Measurements from ENCODE around the gene FBXO46. TPM values are rescaled to one million over a fixed set of nuclear protein-coding genes. Genes with fewer than 3 reads are reported as not detected.

Gene FBXO46
- total and polyA plus RNA-seq, 2 of the 13 experiments (the other 11 are each of a cell fraction or from before 2014, with no cell fraction given) = 6.2 to 6.4 TPM

DNA sequence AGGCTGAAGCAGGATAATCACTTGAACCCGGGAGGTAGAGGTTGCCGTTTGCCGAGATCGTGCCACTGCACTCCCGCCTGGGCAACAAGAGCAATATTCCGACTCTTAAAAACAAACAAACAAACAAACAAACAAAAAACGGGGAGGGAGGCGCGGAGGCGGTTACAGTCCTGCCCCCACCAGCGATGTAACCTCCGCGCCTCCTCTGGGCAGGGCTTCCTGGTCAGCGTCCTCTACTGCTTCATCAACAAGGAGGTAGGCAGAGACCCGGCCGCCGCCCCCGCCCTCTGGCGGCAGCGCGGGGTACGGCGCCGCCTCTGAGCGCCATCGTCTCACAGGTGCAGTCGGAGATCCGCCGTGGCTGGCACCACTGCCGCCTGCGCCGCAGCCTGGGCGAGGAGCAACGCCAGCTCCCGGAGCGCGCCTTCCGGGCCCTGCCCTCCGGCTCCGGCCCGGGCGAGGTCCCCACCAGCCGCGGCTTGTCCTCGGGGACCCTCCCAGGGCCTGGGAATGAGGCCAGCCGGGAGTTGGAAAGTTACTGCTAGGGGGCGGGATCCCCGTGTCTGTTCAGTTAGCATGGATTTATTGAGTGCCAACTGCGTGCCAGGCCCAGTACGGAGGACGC, 49.2 kb downstream of the FBXO46 start (continued):
- TF ChIP-seq ZBTB42 (CRISPR knock-in tag; IDR thresholded peaks at IDR 0.05) (no peak), SMAD9 (CRISPR knock-in tag; IDR thresholded peaks at IDR 0.05) (no peak), ATM (IDR thresholded peaks at IDR 0.05; ENCODE audit: borderline replicate concordance) (no peak), EHMT2 (IDR thresholded peaks at IDR 0.05; ENCODE audit: borderline replicate concordance, low read depth, low read length) (no peak), KLF12 (CRISPR knock-in tag; IDR thresholded peaks at IDR 0.05; ENCODE audit: borderline replicate concordance) (no peak), ZNF138 (CRISPR knock-in tag; IDR thresholded peaks at IDR 0.05; ENCODE audit: low read depth) (no peak), ZNF670 (CRISPR knock-in tag; IDR thresholded peaks at IDR 0.05; ENCODE audit: borderline replicate concordance) (no peak), SMC3 (IDR thresholded peaks at IDR 0.05; ENCODE audit: low read length) (peak; percentile 42; the same call in 1 of the 2 replicates), ONECUT2 (CRISPR knock-in tag; IDR thresholded peaks at IDR 0.05) (no peak), NFYC (CRISPR knock-in tag; IDR thresholded peaks at IDR 0.05) (no peak), ZC3H13 (CRISPR knock-in tag; IDR thresholded peaks at IDR 0.05) (peak; percentile 78), GLMP (CRISPR knock-in tag; IDR thresholded peaks at IDR 0.05; ENCODE audit: borderline replicate concordance) (no peak), SRSF4 (IDR thresholded peaks at IDR 0.05; ENCODE audit: low read depth, low read length, poor library complexity, severe bottlenecking) (no peak), SNAPC2 (CRISPR knock-in tag; IDR thresholded peaks at IDR 0.05) (peak; percentile 83; the same call in 1 of the 2 replicates), ZNF143 (CRISPR knock-in tag; IDR thresholded peaks at IDR 0.05) (no peak), ZFP36L1 (CRISPR knock-in tag; IDR thresholded peaks at IDR 0.05) (no peak), MLX (CRISPR knock-in tag; IDR thresholded peaks at IDR 0.05) (no peak), ZNF367 (CRISPR knock-in tag; IDR thresholded peaks at IDR 0.05; ENCODE audit: borderline replicate concordance) (no peak), PPARG (CRISPR knock-in tag; conservative IDR thresholded peaks at IDR 0.05) (0 out of 2 replicates have a peak, but pooled peaks have one; percentile 18)
- TF ChIP-seq, protein P1, sequence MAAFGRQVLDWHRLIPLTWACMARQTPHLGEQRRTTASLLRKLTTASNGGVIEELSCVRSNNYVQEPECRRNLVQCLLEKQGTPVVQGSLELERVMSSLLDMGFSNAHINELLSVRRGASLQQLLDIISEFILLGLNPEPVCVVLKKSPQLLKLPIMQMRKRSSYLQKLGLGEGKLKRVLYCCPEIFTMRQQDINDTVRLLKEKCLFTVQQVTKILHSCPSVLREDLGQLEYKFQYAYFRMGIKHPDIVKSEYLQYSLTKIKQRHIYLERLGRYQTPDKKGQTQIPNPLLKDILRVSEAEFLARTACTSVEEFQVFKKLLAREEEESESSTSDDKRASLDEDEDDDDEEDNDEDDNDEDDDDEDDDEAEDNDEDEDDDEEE (CRISPR knock-in tag; IDR thresholded peaks at IDR 0.05) = peak; percentile 78; the same call in 1 of the 2 replicates
- TF ChIP-seq, protein P2, sequence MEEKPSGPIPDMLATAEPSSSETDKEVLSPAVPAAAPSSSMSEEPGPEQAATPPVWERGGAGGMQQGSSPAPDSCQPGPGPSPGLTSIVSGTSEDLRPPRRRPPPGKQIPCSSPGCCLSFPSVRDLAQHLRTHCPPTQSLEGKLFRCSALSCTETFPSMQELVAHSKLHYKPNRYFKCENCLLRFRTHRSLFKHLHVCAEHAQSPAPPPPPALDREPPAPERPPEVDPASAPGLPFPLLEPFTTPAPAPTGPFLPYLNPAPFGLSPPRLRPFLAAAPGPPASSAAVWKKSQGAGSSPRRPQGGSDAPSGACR (CRISPR knock-in tag; IDR thresholded peaks at IDR 0.05) = no peak
- TF ChIP-seq, protein P3, sequence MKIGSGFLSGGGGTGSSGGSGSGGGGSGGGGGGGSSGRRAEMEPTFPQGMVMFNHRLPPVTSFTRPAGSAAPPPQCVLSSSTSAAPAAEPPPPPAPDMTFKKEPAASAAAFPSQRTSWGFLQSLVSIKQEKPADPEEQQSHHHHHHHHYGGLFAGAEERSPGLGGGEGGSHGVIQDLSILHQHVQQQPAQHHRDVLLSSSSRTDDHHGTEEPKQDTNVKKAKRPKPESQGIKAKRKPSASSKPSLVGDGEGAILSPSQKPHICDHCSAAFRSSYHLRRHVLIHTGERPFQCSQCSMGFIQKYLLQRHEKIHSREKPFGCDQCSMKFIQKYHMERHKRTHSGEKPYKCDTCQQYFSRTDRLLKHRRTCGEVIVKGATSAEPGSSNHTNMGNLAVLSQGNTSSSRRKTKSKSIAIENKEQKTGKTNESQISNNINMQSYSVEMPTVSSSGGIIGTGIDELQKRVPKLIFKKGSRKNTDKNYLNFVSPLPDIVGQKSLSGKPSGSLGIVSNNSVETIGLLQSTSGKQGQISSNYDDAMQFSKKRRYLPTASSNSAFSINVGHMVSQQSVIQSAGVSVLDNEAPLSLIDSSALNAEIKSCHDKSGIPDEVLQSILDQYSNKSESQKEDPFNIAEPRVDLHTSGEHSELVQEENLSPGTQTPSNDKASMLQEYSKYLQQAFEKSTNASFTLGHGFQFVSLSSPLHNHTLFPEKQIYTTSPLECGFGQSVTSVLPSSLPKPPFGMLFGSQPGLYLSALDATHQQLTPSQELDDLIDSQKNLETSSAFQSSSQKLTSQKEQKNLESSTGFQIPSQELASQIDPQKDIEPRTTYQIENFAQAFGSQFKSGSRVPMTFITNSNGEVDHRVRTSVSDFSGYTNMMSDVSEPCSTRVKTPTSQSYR (CRISPR knock-in tag; IDR thresholded peaks at IDR 0.05; ENCODE audit: borderline replicate concordance) = no peak
- TF ChIP-seq, protein P4, sequence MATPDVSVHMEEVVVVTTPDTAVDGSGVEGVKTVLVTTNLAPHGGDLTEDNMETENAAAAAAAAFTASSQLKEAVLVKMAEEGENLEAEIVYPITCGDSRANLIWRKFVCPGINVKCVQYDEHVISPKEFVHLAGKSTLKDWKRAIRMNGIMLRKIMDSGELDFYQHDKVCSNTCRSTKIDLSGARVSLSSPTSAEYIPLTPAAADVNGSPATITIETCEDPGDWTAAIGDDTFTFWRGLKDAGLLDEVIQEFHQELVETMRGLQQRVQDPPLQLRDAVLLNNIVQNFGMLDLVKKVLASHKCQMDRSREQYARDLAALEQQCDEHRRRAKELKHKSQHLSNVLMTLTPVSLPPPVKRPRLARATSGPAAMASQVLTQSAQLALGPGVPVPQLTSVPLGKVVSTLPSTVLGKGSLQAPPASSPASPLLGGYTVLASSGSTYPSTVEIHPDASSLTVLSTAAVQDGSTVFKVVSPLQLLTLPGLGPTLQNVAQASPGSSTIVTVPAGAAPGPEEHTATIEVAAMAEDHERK (CRISPR knock-in tag; IDR thresholded peaks at IDR 0.05; ENCODE audit: low read depth) = no peak
